CD4-positive, alpha-beta memory T cell (primary cell): ENCODE results near the gene PPARA. TPM values are rescaled to one million over a fixed set of nuclear protein-coding genes. Genes with fewer than 3 reads are reported as not detected.

Experiments
- CTCF ChIA-PET: fragments of 350-600 bp; sonication (Branson Sonifier 250); formaldehyde crosslinking; loops from one replicate; lab custom pipeline; 2021; ENCODE audit warnings: inconsistent platforms; ENCODE audit not compliant: partially characterized antibody; lab: Charles Lee
- POLR2A ChIA-PET: fragments of 350-600 bp; sonication (Branson Sonifier 250); formaldehyde crosslinking; loops from one replicate; lab custom pipeline; 2021; ENCODE audit not compliant: partially characterized antibody; lab: Charles Lee
- DNase-seq, 5 donors: peaks; one replicate each; pipeline versions ENCODE4 v3.0.0 to v3.0.0-alpha.2; 2020 to 2022; ENCODE audit warnings: mixed read lengths in 1 of 5
- H3K27ac ChIP-seq: one replicate; pipeline ENCODE4 v1.7.0; 2013; ENCODE audit warnings: low read depth, low read length
- H3K27me3 ChIP-seq: 2 replicates; pipeline ENCODE4 v1.7.0; 2013; ENCODE audit warnings: mild to moderate bottlenecking, low read length, moderate library complexity; ENCODE audit not compliant: insufficient read depth
- H3K36me3 ChIP-seq: 2 replicates; pipeline ENCODE4 v1.7.0; 2013; ENCODE audit warnings: mild to moderate bottlenecking, low read length, moderate library complexity; ENCODE audit not compliant: insufficient read depth
- H3K4me1 ChIP-seq: 2 replicates; pipeline ENCODE4 v1.7.0; 2013; ENCODE audit warnings: mild to moderate bottlenecking, low read length, moderate library complexity; ENCODE audit not compliant: insufficient read depth
- H3K4me3 ChIP-seq, 2 donors: one replicate each; pipeline ENCODE4 v1.7.0; 2013; ENCODE audit warnings: low read length in 2 of 2, mild to moderate bottlenecking in 1 of 2
- H3K9me3 ChIP-seq, 2 donors: one replicate each; pipeline ENCODE4 v1.7.0; 2013; ENCODE audit warnings: low read length in 2 of 2, control low read depth in 1 of 2; ENCODE audit not compliant: control insufficient read depth in 1 of 2
- H3K27ac Mint-ChIP-seq, 7 donors: one replicate each; pipeline ENCODE4 v1.8.0; 2020 to 2021; ENCODE audit warnings: mixed read lengths in 7 of 7, mild to moderate bottlenecking in 6 of 7, inconsistent platforms in 3 of 7, moderate library complexity in 3 of 7
- H3K27me3 Mint-ChIP-seq, 2 donors: one replicate each; pipeline ENCODE4 v1.8.0; 2020 to 2021; ENCODE audit warnings: mixed read lengths in 2 of 2
- H3K36me3 Mint-ChIP-seq, 2 donors: one replicate each; pipeline ENCODE4 v1.8.0; 2020 to 2021; ENCODE audit warnings: mixed read lengths in 2 of 2, inconsistent platforms in 1 of 2, mild to moderate bottlenecking in 1 of 2
- H3K4me1 Mint-ChIP-seq, 4 donors: one replicate each; pipeline ENCODE4 v1.8.0; 2020 to 2021; ENCODE audit warnings: mixed read lengths in 4 of 4, mild to moderate bottlenecking in 1 of 4
- H3K4me3 Mint-ChIP-seq, 8 donors: one replicate each; pipeline ENCODE4 v1.8.0; 2020 to 2021; ENCODE audit warnings: mixed read lengths in 8 of 8, mild to moderate bottlenecking in 7 of 8, moderate library complexity in 6 of 8, inconsistent platforms in 3 of 8
- H3K9me3 Mint-ChIP-seq, 8 donors: one replicate each; pipeline ENCODE4 v1.8.0; 2020 to 2021; ENCODE audit warnings: mixed read lengths in 8 of 8, mild to moderate bottlenecking in 5 of 8, inconsistent platforms in 3 of 8, moderate library complexity in 1 of 8
- intact Hi-C: fragments of 100-400 bp; cut with micrococcal nuclease; formaldehyde crosslinking; loops from one replicate; pipeline ENCODE4 v1.15.1; 2023
- polyA plus RNA-seq, 2 donors: library from polyadenylated mRNA; unstranded; fragments of 300-500 nt; fragmentation: Illumina TruSeq; gene quantifications; one replicate each; pipeline ENCODE4 v1.2.3, GENCODE V29; 2021
- total RNA-seq, 2 experiments: library from RNA; stranded (reverse); gene quantifications; one replicate each; pipeline ENCODE4 v1.2.3, GENCODE V29; 2021

PPARA gene
- total and polyA plus RNA-seq, 4 experiments from 2014 or later = 0.91 to 23.2 (median 13.5) TPM

DNA sequence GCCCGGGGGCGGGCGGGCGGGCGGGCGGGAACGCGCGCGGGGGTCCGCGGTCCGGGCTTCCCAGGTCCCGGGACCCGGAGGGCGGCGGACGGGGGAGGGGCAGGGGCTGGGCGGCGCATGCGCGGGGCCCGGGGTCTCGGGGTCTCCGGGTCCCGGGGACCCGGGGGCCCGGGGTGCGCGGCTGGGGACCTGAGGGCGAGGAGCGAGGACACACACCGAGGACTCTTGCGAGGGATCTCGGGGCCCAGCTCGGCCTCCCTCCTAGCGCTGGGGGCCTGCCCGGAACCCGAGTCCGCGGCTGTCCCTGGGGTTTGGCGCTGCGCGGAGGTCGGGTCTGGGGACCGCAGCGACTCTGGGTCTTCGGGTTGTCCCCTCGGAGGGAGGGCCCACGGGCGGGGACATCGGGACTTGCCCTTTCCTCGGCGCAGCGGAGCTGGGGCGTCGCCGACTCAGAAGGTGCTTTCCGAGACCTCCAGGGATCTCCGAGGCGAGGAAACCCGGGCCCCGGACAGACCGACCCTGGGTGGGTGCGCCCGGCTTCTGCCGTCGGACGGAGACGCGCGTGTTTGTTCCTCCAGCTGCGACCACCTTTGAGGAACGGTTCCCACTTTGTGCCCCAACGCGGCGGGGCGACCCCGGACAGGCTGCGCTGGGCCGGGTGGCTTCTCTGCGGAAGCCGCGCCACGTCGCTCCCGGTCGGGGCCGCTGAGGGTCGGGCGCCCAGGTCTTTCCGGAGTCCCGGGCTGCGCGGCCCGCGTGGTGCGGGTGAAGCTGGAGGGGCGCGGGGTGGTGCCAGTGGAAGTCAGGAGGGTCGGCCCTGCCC lies 540 bp downstream of the PPARA start:
- no peaks in the 10 kb centered on the region for H3K27me3 Mint-ChIP-seq
- ChIA-PET CTCF (interaction anchor here (0.9 kb wide), 1 partner anchor 34 kb away, joined by 3 read pairs; no protein-coding TSS in a partner anchor), POLR2A (interaction anchor here (0.6 to 4.2 kb wide), 8 partner anchors 55 to 185 kb away, joined by 3 to 30 read pairs (median 4); partner anchors contain the start of genes CDPF1, GTSE1 and TRMU)
- H3K4me1 Mint-ChIP-seq = peaks cover 12 to 26% (median 16%) of the 10 kb centered on the region in 4 donors
- H3K27ac Mint-ChIP-seq = peak overlapping the region; percentile 47 to 85 (median 76)
- H3K9me3 ChIP-seq = no peaks in the 10 kb centered on the region
- intact Hi-C loops = loop anchor here (1.0 kb wide), 2 partner anchors 99 to 145 kb away; partner anchors contain the start of genes CDPF1 and GTSE1
- H3K27ac ChIP-seq = peak overlapping the region; percentile 61
- peak overlapping the region; percentile 14 to 74 for H3K4me3 ChIP-seq
- H3K4me3 Mint-ChIP-seq = peak overlapping the region; percentile 63 to 86 (median 80)
- peaks cover 0 to 12% of the 10 kb centered on the region in 2 donors for H3K36me3 Mint-ChIP-seq
- H3K27me3 ChIP-seq = no peaks in the 10 kb centered on the region
- peak; percentile 47 to 75 (median 57) for DNase-seq
- no peaks in the 10 kb centered on the region for H3K36me3 ChIP-seq
- H3K4me1 ChIP-seq = peaks cover 15% of the 10 kb centered on the region
- no peaks in the 10 kb centered on the region for H3K9me3 Mint-ChIP-seq

GRCh38 chr22:46153930-46154329 lies 3.6 kb downstream of the PPARA start:
- H3K9me3 ChIP-seq = no peaks in the 10 kb centered on the region
- H3K4me3 ChIP-seq = no peak overlapping the region
- no peaks in the 10 kb centered on the region for H3K27me3 ChIP-seq
- ChIA-PET POLR2A (no interaction called here), CTCF (no interaction called here)
- peaks cover 11 to 16% (median 13%) of the 10 kb centered on the region in 4 donors for H3K4me1 Mint-ChIP-seq
- peak overlapping the region in 1 of 7 donors; percentile 22 for H3K27ac Mint-ChIP-seq
- no peaks in the 10 kb centered on the region for H3K9me3 Mint-ChIP-seq
- peaks cover 15% of the 10 kb centered on the region for H3K4me1 ChIP-seq
- no peak overlapping the region for H3K4me3 Mint-ChIP-seq
- DNase-seq = no peak
- no peaks in the 10 kb centered on the region for H3K36me3 ChIP-seq
- H3K27ac ChIP-seq = no peak overlapping the region
- intact Hi-C loops = no loop called here
- peaks cover 10 to 17% of the 10 kb centered on the region in 2 donors for H3K36me3 Mint-ChIP-seq
- no peaks in the 10 kb centered on the region for H3K27me3 Mint-ChIP-seq

- CTCF ChIA-PET = no interaction called here
- peaks cover 7 to 16% (median 8%) of the 10 kb centered on the region in 4 donors for H3K4me1 Mint-ChIP-seq
- DNase-seq = no peak
- H3K27ac ChIP-seq = no peak overlapping the region
- POLR2A ChIA-PET = no interaction called here
- peaks cover 19 to 22% of the 10 kb centered on the region in 2 donors for H3K36me3 Mint-ChIP-seq
- no peak overlapping the region for H3K27ac Mint-ChIP-seq
- no peak overlapping the region for H3K4me3 ChIP-seq
- no peaks in the 10 kb centered on the region for H3K9me3 ChIP-seq
- no peak overlapping the region for H3K4me3 Mint-ChIP-seq
- H3K27me3 ChIP-seq = no peaks in the 10 kb centered on the region
- no peaks in the 10 kb centered on the region for H3K27me3 Mint-ChIP-seq
- H3K36me3 ChIP-seq = no peaks in the 10 kb centered on the region
- H3K9me3 Mint-ChIP-seq = no peaks in the 10 kb centered on the region
- peaks cover 15% of the 10 kb centered on the region for H3K4me1 ChIP-seq
- intact Hi-C loops = no loop called here
Observed at GRCh38 chr22:46156031-46156430, 5.7 kb downstream of the PPARA start.

DNA sequence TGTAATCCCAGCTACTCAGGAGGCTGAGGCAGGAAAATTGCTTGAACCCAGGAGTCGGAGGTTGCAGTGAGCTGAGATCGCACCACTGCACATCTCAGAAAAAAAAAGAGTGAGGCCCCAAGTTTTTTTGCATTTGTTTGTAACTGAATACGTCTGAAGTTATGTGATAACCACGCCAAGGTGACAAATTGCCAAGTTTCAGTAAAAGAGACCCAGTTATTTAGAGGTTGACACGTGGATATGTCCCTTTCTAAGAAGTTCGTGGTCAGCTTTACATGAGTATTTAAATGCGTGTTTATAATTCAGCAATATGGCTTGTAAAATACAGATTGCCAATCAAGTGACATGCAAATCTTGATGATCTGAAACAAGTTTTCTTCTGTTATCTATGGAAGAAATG lies 8.0 kb downstream of the PPARA start:
- Mint-ChIP-seq H3K4me1 (peaks cover 0 to 5% (median 3%) of the 10 kb centered on the region in 4 donors), H3K9me3 (no peaks in the 10 kb centered on the region), H3K27me3 (no peaks in the 10 kb centered on the region), H3K36me3 (peaks cover 13 to 28% of the 10 kb centered on the region in 2 donors), H3K4me3 (no peak overlapping the region), H3K27ac (no peak overlapping the region)
- POLR2A ChIA-PET = interaction anchor here (1.2 kb wide), 1 partner anchor 138 kb away, joined by 3 read pairs; no protein-coding TSS in a partner anchor
- Histone ChIP-seq H3K4me1 (no peaks in the 10 kb centered on the region), H3K9me3 (no peaks in the 10 kb centered on the region), H3K27me3 (no peaks in the 10 kb centered on the region), H3K4me3 (no peak overlapping the region), H3K27ac (no peak overlapping the region), H3K36me3 (no peaks in the 10 kb centered on the region)
- CTCF ChIA-PET = no interaction called here
- intact Hi-C loops = no loop called here
- no peak for DNase-seq

DNA sequence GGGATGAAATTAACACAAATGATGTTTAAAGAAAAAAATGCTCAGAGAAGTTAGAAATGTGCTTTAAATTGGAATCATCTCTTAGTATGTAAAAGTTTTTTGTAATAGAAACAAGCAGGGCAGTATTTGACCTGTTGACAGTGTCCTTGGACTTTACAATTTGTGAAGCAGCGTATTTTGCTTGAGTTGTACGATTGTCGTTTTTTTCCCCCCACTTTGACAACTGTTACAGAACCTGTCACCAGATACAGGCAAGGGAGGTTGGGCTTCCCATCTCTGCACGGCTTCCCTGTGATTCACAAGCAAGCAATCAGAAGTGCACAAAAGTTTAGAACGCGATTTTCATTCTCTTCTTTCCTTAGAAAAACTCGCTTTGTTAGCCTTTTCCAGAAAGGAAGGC lies 8.9 kb downstream of the PPARA start:
- Mint-ChIP-seq H3K4me1 (peaks cover 0 to 5% (median 3%) of the 10 kb centered on the region in 4 donors), H3K4me3 (no peak overlapping the region), H3K9me3 (no peaks in the 10 kb centered on the region), H3K27me3 (no peaks in the 10 kb centered on the region), H3K27ac (no peak overlapping the region), H3K36me3 (peaks cover 13 to 30% of the 10 kb centered on the region in 2 donors)
- Histone ChIP-seq H3K4me3 (no peak overlapping the region), H3K27me3 (no peaks in the 10 kb centered on the region), H3K36me3 (no peaks in the 10 kb centered on the region), H3K27ac (no peak overlapping the region), H3K9me3 (no peaks in the 10 kb centered on the region), H3K4me1 (no peaks in the 10 kb centered on the region)
- POLR2A ChIA-PET = interaction anchor here (1.2 kb wide), 1 partner anchor 137 kb away, joined by 3 read pairs; no protein-coding TSS in a partner anchor
- no peak for DNase-seq
- intact Hi-C loops = no loop called here
- CTCF ChIA-PET = no interaction called here

- POLR2A ChIA-PET = no interaction called here
Observed at GRCh38 chr22:46159777-46160176, 9.5 kb downstream of the PPARA start.

DNA sequence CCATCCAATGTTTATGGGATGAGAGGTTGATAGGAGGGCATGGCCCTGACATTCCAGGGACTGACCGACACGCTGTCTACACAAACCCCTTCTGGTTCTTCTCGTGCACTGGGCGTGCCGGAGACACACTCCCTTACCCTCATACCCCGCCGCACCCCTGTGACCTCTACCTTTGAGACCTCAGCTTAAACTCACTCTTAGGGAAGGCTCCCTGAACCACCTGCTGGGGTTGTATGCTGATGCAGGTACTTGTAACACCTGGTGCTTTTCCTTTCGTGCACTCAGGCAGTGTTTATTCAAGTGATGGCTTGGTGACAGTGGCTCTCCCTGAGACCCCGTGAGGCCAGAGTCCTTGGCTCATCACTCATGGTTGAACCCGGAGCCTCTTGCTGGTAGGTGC lies 12.0 kb downstream of the PPARA start:
- intact Hi-C loops = no loop called here
- no peak overlapping the region for H3K27ac ChIP-seq
- H3K27ac Mint-ChIP-seq = no peak overlapping the region

More at GRCh38 chr22:46159777-46160176, 9.5 kb downstream of the PPARA start:
- no peak overlapping the region for H3K4me3 ChIP-seq
- CTCF ChIA-PET = no interaction called here
- no peaks in the 10 kb centered on the region for H3K27me3 ChIP-seq
- no peak overlapping the region for H3K4me3 Mint-ChIP-seq
- no peaks in the 10 kb centered on the region for H3K9me3 ChIP-seq
- peaks cover 13 to 30% of the 10 kb centered on the region in 2 donors for H3K36me3 Mint-ChIP-seq
- H3K27me3 Mint-ChIP-seq = no peaks in the 10 kb centered on the region
- no peaks in the 10 kb centered on the region for H3K9me3 Mint-ChIP-seq
- no peaks in the 10 kb centered on the region for H3K4me1 ChIP-seq
- H3K36me3 ChIP-seq = no peaks in the 10 kb centered on the region
- H3K27ac Mint-ChIP-seq = no peak overlapping the region
- H3K4me1 Mint-ChIP-seq = peaks cover 0 to 5% (median 3%) of the 10 kb centered on the region in 4 donors
- no peak overlapping the region for H3K27ac ChIP-seq
- intact Hi-C loops = no loop called here
- no peak for DNase-seq

More for the DNA sequence above, 12.0 kb downstream of the PPARA start:
- Histone ChIP-seq H3K4me1 (no peaks in the 10 kb centered on the region), H3K36me3 (no peaks in the 10 kb centered on the region), H3K9me3 (no peaks in the 10 kb centered on the region), H3K4me3 (no peak overlapping the region), H3K27me3 (no peaks in the 10 kb centered on the region)
- no peaks in the 10 kb centered on the region for H3K27me3 Mint-ChIP-seq
- no peak for DNase-seq
- H3K4me3 Mint-ChIP-seq = no peak overlapping the region
- POLR2A ChIA-PET = no interaction called here
- peaks cover 0 to 5% (median 0%) of the 10 kb centered on the region in 4 donors for H3K4me1 Mint-ChIP-seq
- no peaks in the 10 kb centered on the region for H3K9me3 Mint-ChIP-seq
- CTCF ChIA-PET = no interaction called here
- peaks cover 6 to 25% of the 10 kb centered on the region in 2 donors for H3K36me3 Mint-ChIP-seq
